Measurements from ENCODE around the gene OR11H6.

DNA sequence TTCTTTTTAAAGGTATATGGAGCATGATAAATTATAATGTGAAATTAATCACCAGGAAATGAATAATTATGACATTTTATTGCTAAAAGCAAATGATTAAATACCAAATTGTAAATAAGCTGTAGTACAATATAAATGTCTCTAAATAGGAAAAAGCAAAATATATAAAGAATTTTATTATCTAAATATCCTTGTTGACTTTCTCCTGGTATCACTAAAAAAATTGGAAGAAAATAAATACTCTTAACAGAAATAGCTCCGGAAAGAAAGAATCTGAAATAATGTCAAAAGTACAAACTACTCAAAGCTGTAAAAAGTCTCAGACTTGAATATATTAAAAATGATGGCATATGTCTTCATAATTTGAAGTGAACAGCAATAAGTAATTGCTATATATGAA, 5.2 kb downstream of the OR11H6 start, which contains the start of gene OR11H7:
- no peak for TF ChIP-seq POLR2A (IDR thresholded peaks at IDR 0.05)
- TF ChIP-seq, protein P1, sequence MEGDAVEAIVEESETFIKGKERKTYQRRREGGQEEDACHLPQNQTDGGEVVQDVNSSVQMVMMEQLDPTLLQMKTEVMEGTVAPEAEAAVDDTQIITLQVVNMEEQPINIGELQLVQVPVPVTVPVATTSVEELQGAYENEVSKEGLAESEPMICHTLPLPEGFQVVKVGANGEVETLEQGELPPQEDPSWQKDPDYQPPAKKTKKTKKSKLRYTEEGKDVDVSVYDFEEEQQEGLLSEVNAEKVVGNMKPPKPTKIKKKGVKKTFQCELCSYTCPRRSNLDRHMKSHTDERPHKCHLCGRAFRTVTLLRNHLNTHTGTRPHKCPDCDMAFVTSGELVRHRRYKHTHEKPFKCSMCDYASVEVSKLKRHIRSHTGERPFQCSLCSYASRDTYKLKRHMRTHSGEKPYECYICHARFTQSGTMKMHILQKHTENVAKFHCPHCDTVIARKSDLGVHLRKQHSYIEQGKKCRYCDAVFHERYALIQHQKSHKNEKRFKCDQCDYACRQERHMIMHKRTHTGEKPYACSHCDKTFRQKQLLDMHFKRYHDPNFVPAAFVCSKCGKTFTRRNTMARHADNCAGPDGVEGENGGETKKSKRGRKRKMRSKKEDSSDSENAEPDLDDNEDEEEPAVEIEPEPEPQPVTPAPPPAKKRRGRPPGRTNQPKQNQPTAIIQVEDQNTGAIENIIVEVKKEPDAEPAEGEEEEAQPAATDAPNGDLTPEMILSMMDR (IDR thresholded peaks at IDR 0.05) = no peak
- no peak for TF ChIP-seq POLR2AphosphoS5 (IDR thresholded peaks at IDR 0.05)

Data from breast epithelium (tissue), 3 donors.